Thyroid gland (tissue), 4 donors: ENCODE data around the gene KCNK4. TPM values are rescaled to one million over a fixed set of nuclear protein-coding genes. Genes with fewer than 3 reads are reported as not detected.

Experiments used
- DNase-seq, 2 donors: peaks; one replicate each; pipeline ENCODE4 v3.0.0-alpha.2; 2019
- H3K27ac ChIP-seq, 3 donors: fragments of 200-600 bp; sonication (generic); 1 replicate in 2 of 3; 2 replicates in 1 of 3; pipeline ENCODE4 v1.5.1; 2016 to 2019; ENCODE audit warnings: mild to moderate bottlenecking in 1 of 3, moderate library complexity in 1 of 3
- H3K27me3 ChIP-seq: fragments of 200-600 bp; sonication (generic); one replicate; pipeline ENCODE4 v1.5.1; 2019
- H3K36me3 ChIP-seq, 2 donors: fragments of 200-600 bp; sonication (generic); one replicate each; pipeline ENCODE4 v1.5.1; 2016 to 2019
- H3K4me1 ChIP-seq, 2 donors: fragments of 200-600 bp; sonication (generic); one replicate each; pipeline ENCODE4 v1.5.1; 2017 to 2019
- H3K4me3 ChIP-seq, 3 donors: fragments of 200-600 bp; sonication (generic); replicated peaks in 1 of 3; 1 replicate in 2 of 3; 2 replicates in 1 of 3; pipeline ENCODE4 v1.5.1; 2016; ENCODE audit warnings: mild to moderate bottlenecking in 1 of 3
- H3K9me3 ChIP-seq: fragments of 200-600 bp; sonication (generic); one replicate; pipeline ENCODE4 v1.5.1; 2017
- CTCF ChIP-seq, 6 experiments: fragments of 200-600 bp in 3 of 6; fragments of 450-650 bp in 3 of 6; sonication (generic) in 3 of 6; IDR thresholded peaks; one replicate each; pipeline ENCODE4 v1.5.1; 2016 to 2019; ENCODE audit warnings: antibody characterized with exemption in 6 of 6, mild to moderate bottlenecking in 2 of 6, inconsistent platforms in 1 of 6, moderate library complexity in 1 of 6
- POLR2A ChIP-seq, 2 donors: fragments of 450-650 bp; IDR thresholded peaks; one replicate each; pipeline ENCODE4 v1.6.1; 2017; ENCODE audit warnings: antibody characterized with exemption in 2 of 2, mild to moderate bottlenecking in 2 of 2, moderate library complexity in 1 of 2
- WGBS, 2 donors: methylation state at CpG; one replicate each; pipeline ENCODE4 v1.1.5; 2017; 5-methylcytosine and 5-hydroxymethylcytosine counted together
- intact Hi-C: fragments of 100-400 bp; cut with DNase I; formaldehyde crosslinking; loops from one replicate; pipeline ENCODE4 v1.15.1; 2023
- total RNA-seq, 4 donors: library from RNA; depleted of rRNA; stranded (reverse); fragments of >200 nt; gene quantifications; one replicate each; pipeline ENCODE4 v1.2.3, GENCODE V29; 2016

Gene KCNK4
- total RNA-seq, 4 donors from 2014 or later = not detected

DNA sequence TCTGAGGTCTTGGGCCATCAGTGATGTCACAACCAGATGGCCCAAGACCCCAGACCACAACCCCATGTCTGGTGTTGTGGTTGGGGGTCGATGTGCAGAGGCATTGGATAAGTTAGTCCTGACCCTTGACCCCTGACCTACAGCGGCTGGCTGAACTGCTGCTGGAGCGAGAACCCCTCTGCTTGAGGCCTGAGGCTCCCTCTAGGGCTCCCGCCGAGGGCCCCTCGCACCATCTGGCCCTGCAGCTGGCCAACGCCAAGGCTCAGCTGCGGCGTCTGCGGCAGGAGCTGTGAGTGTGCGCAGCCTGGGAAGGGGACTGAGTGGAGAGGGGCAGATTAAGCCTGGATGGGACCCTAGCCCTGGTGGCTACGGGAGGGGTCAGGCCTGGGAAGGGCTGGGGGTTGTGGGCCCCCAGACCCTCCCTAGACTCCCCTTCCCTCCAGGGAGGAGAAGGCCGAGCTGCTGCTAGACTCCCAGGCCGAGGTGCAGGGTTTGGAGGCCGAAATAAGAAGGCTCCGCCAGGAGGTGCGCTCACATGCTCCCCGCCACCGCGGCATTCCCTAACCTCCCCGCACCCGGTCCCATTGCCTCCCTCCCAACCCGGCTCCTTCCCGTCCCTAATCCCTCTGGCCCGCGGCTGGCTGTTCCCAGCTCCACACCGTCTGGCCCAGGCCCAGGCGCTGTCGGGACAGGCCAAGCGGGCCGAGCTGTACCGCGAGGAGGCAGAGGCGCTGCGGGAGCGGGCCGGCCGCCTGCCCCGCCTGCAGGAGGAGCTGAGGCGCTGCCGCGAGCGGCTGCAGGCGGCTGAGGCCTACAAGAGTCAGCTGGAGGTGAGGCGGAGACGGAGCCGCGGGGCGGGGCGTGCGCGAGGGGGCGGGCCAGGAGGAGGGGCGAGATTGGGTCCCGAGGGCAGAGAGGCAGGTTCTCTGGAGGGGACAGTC, 51.0 kb downstream of the KCNK4 start:
- Histone ChIP-seq H3K27ac (peak overlapping the region in 1 of 3 donors; percentile 28), H3K4me3 (no peak overlapping the region), H3K9me3 (no peaks in the 10 kb centered on the region), H3K27me3 (no peaks in the 10 kb centered on the region), H3K36me3 (no peaks in the 10 kb centered on the region), H3K4me1 (peaks cover 0 to 20% of the 10 kb centered on the region in 2 donors)
- 21 to 42% methylated on average over 16 to 33 of the region's 55 CpGs for WGBS, 2 donors
- TF ChIP-seq POLR2A (IDR thresholded peaks at IDR 0.05) = peak in 1 of 2 donors; percentile 58
- TF ChIP-seq CTCF (IDR thresholded peaks at IDR 0.05) = peak in 4 of 6 experiments; percentile 15 to 59 (median 50)
- intact Hi-C loops = no loop called here
- DNase-seq = peak; percentile 91 to 93

DNA sequence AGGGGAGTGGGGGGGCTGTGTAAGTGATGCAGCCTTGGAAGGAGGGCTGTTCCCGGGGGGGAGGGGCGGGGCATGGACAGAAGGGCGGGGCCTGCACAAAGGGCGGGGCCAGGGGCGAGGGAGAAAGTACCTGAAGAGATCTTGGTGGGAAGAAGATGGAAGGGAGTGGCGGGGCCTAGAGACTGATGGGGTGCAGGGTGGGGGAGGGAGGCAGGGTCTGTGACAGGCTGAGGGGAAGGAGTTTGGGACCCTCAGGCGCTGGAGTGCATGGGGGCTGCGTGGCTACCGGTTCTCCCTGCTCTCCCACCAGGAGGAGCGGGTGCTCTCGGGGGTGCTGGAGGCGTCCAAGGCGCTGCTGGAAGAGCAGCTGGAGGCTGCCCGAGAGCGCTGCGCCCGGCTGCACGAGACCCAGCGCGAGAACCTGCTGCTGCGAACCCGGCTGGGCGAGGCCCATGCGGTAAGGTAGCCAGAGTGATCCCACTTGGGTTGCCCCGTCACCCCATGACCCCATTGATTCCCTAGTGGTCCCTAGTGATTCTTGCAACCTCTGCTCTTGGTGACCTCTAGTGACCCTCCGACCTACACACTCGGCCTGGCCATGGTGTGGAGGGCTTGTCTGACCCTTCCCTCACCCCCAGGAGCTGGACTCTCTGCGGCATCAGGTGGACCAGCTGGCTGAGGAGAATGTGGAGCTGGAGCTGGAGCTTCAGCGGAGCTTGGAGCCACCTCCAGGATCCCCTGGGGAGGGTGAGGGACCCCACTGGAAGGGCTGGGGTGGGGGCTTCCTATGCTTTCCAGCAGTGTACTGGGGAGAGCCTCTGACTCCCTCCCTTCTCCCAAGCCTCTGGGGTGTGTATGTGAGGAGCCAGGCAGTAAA, 52.0 kb downstream of the KCNK4 start:
- Histone ChIP-seq H3K27me3 (no peaks in the 10 kb centered on the region), H3K9me3 (no peaks in the 10 kb centered on the region), H3K36me3 (no peaks in the 10 kb centered on the region), H3K4me1 (peaks cover 0 to 20% of the 10 kb centered on the region in 2 donors), H3K4me3 (no peak overlapping the region), H3K27ac (no peak overlapping the region)
- intact Hi-C loops = no loop called here
- 42 to 71% methylated on average over 12 to 26 of the region's 29 CpGs for WGBS, 2 donors
- no peak for DNase-seq
- no peak for TF ChIP-seq POLR2A (IDR thresholded peaks at IDR 0.05)

DNA sequence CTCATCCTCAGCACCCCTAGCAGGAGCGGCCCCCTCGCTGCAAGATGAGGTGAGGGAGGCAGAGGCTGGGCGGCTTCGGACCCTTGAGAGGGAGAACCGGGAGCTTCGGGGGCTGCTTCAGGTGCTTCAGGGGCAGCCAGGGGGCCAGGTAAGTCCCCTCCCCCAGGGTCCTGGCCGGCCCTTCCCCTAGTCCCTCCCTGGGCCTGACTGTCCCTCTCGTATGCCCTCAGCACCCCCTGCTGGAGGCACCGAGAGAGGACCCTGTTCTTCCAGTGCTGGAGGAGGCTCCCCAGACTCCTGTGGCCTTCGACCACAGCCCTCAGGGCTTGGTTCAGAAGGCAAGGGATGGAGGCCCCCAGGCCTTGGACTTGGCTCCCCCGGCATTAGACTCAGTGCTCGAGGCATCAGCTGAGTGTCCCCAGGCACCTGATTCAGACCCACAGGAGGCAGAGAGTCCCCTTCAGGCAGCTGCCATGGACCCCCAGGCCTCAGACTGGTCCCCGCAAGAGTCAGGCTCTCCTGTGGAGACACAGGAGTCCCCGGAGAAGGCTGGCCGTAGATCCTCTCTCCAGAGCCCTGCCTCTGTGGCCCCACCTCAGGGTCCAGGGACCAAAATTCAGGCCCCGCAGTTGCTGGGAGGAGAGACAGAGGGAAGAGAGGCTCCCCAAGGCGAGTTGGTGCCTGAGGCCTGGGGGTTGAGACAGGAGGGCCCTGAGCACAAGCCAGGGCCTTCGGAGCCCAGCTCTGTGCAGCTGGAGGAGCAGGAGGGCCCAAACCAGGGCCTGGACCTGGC, 52.9 kb downstream of the KCNK4 start:
- H3K9me3 ChIP-seq = no peaks in the 10 kb centered on the region
- intact Hi-C loops = no loop called here
- no peak for DNase-seq
- H3K36me3 ChIP-seq = no peaks in the 10 kb centered on the region
- no peak overlapping the region for H3K27ac ChIP-seq
- peaks cover 0 to 17% of the 10 kb centered on the region in 2 donors for H3K4me1 ChIP-seq
- 76 to 84% methylated on average over 6 to 9 of the region's 18 CpGs for WGBS, 2 donors
- TF ChIP-seq POLR2A (IDR thresholded peaks at IDR 0.05) (no peak), CTCF (IDR thresholded peaks at IDR 0.05) (no peak)
- H3K4me3 ChIP-seq = no peak overlapping the region
- no peaks in the 10 kb centered on the region for H3K27me3 ChIP-seq

DNA sequence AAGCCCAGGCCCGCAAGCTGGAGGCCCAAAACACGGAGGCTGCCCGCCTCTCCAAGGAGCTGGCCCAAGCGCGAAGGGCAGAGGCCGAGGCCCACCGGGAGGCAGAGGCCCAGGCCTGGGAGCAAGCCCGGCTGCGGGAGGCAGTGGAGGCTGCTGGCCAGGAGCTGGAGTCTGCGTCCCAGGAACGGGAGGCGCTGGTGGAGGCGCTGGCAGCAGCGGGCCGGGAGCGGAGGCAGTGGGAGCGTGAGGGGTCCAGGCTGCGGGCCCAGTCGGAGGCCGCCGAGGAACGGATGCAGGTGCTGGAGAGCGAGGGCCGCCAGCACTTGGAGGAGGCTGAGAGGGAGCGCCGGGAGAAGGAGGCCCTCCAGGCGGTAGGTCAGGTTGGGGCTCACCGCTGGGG, 53.7 kb downstream of the KCNK4 start:
- no peak for DNase-seq
- Histone ChIP-seq H3K36me3 (no peaks in the 10 kb centered on the region), H3K4me1 (peaks cover 0 to 17% of the 10 kb centered on the region in 2 donors), H3K27me3 (no peaks in the 10 kb centered on the region), H3K9me3 (no peaks in the 10 kb centered on the region), H3K4me3 (no peak overlapping the region), H3K27ac (no peak overlapping the region)
- intact Hi-C loops = no loop called here
- 94 to 96% methylated on average over 25 to 26 of the region's 28 CpGs for WGBS, 2 donors
- TF ChIP-seq CTCF (IDR thresholded peaks at IDR 0.05) = no peak
- TF ChIP-seq POLR2A (IDR thresholded peaks at IDR 0.05) = no peak
